Parathyroid adenoma (tissue), 2 donors: Measurements from ENCODE around the gene SEC14L3.

ENCODE experiments used
- H2AFZ ChIP-seq: fragments of 300-600 bp; sonication (generic); one replicate; pipeline ENCODE4 v1.7.0; 2017; ENCODE audit warnings: antibody characterized with exemption, mild to moderate bottlenecking
- H3K27ac ChIP-seq: fragments of 300-600 bp; sonication (generic); one replicate; pipeline ENCODE4 v1.7.0; 2017
- H3K27me3 ChIP-seq: fragments of 300-600 bp; sonication (generic); one replicate; pipeline ENCODE4 v1.7.0; 2017; ENCODE audit warnings: low read length; ENCODE audit not compliant: control insufficient read depth, insufficient read depth
- H3K36me3 ChIP-seq: fragments of 300-600 bp; sonication (generic); one replicate; pipeline ENCODE4 v1.7.0; 2017; ENCODE audit warnings: low read length; ENCODE audit not compliant: control insufficient read depth, insufficient read depth
- H3K4me1 ChIP-seq: fragments of 300-600 bp; sonication (generic); one replicate; pipeline ENCODE4 v1.7.0; 2017; ENCODE audit warnings: control low read depth
- H3K4me2 ChIP-seq: fragments of 300-600 bp; sonication (generic); one replicate; pipeline ENCODE4 v1.7.0; 2017; ENCODE audit warnings: low read length
- H3K4me3 ChIP-seq: fragments of 300-600 bp; sonication (generic); one replicate; pipeline ENCODE4 v1.7.0; 2017; ENCODE audit warnings: low read depth, low read length
- H3K79me2 ChIP-seq: fragments of 300-600 bp; sonication (generic); one replicate; pipeline ENCODE4 v1.7.0; 2017; ENCODE audit warnings: control low read depth
- H3K9ac ChIP-seq: fragments of 300-600 bp; sonication (generic); one replicate; pipeline ENCODE4 v1.7.0; 2017; ENCODE audit warnings: mild to moderate bottlenecking
- H3K9me3 ChIP-seq: fragments of 300-600 bp; sonication (generic); one replicate; pipeline ENCODE4 v1.7.0; 2017; ENCODE audit warnings: low read length; ENCODE audit not compliant: control insufficient read depth
- TF ChIP-seq, protein P1 (sequence below): fragments of 300-600 bp; sonication (generic); IDR thresholded peaks from one replicate; pipeline ENCODE4 v1.7.0; 2017; ENCODE audit warnings: antibody characterized with exemption, mild to moderate bottlenecking
- donor health status: primary hyperparathyroidism.

SEC14L3 gene

DNA sequence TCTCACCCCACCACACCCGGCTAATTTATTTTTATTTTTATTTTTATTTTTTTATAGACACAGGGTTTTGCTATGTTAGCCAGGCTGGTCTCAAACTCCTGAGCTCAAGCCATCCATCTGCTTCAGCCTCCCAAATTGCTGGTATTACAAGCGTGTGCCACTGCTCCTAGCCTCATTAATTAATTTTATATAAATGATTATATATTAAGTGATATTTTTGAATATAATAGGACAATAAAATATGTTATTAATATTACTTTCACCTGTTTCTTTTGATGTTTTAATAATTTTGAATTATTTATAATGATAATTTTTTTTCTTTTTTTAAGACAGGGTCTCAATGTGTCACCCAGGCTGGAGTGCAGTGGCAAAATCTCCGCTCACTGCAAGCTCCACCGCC, 35.9 kb upstream of the SEC14L3 start:
- TF ChIP-seq, protein P1, sequence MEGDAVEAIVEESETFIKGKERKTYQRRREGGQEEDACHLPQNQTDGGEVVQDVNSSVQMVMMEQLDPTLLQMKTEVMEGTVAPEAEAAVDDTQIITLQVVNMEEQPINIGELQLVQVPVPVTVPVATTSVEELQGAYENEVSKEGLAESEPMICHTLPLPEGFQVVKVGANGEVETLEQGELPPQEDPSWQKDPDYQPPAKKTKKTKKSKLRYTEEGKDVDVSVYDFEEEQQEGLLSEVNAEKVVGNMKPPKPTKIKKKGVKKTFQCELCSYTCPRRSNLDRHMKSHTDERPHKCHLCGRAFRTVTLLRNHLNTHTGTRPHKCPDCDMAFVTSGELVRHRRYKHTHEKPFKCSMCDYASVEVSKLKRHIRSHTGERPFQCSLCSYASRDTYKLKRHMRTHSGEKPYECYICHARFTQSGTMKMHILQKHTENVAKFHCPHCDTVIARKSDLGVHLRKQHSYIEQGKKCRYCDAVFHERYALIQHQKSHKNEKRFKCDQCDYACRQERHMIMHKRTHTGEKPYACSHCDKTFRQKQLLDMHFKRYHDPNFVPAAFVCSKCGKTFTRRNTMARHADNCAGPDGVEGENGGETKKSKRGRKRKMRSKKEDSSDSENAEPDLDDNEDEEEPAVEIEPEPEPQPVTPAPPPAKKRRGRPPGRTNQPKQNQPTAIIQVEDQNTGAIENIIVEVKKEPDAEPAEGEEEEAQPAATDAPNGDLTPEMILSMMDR: no peak
- Histone ChIP-seq H3K79me2 (no peaks in the 10 kb centered on the region), H3K9ac (no peak overlapping the region), H3K4me1 (no peaks in the 10 kb centered on the region), H3K4me3 (no peak overlapping the region), H3K27ac (no peak overlapping the region), H3K9me3 (no peaks in the 10 kb centered on the region), H3K36me3 (no peaks in the 10 kb centered on the region), H3K4me2 (no peak overlapping the region), H3K27me3 (no peaks in the 10 kb centered on the region), H2AFZ (no peak overlapping the region)

DNA sequence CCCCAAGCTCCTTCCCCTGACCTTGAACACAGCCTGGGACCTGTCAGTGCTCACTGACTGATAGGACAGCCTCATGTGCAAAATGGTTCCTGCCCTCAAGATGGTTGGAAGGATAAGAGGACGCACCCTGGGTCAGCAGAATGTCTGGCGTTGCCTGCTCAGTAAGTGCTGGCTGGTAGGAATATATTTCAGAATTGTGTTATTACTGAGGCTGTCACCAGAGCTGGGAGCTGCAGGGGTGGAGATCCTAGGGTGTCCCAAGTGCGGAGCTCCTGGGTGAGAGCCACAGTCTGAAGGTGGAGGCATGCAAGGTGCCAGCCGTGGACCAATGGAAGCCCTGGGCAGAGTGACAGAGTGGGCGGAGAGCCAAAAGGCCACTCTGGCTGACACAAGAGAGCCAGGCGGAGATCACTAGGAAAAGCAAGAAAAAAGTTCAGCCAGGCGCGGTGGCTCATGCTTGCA, 34.7 kb upstream of the SEC14L3 start:
- no peaks in the 10 kb centered on the region for H3K27me3 ChIP-seq
- peak overlapping the region; percentile 36 for H3K27ac ChIP-seq
- no peak overlapping the region for H3K9ac ChIP-seq
- no peak overlapping the region for H3K4me3 ChIP-seq
- TF ChIP-seq, protein P1: no peak
- peak overlapping the region; percentile 58 for H2AFZ ChIP-seq
- H3K79me2 ChIP-seq: no peaks in the 10 kb centered on the region
- H3K9me3 ChIP-seq: no peaks in the 10 kb centered on the region
- peak overlapping the region; percentile 21 for H3K4me2 ChIP-seq
- no peaks in the 10 kb centered on the region for H3K4me1 ChIP-seq
- H3K36me3 ChIP-seq: no peaks in the 10 kb centered on the region

DNA sequence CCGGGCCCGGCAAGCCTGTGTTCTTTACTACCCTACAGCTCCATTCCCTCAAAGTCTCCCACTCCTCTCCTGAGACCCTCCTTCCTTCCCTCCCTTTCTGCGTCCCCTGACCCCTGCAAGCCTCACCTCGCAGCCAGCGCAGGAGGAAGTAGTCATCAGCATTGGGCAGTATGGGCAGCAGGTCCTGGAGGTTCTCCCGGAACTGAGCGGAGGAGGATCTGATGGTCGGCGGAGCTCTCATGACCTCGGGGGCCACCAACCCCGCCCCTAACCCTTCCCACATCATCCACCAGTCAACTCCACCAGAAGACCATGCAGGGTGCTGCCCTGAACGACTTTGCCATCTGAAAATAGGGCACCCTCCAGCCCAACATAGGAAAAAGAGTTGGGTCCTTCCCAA, 31.7 kb upstream of the SEC14L3 start:
- Histone ChIP-seq H3K4me3 (no peak overlapping the region), H3K9ac (no peak overlapping the region), H3K4me2 (no peak overlapping the region), H2AFZ (no peak overlapping the region), H3K79me2 (no peaks in the 10 kb centered on the region), H3K36me3 (no peaks in the 10 kb centered on the region), H3K27me3 (no peaks in the 10 kb centered on the region), H3K27ac (no peak overlapping the region), H3K4me1 (no peaks in the 10 kb centered on the region), H3K9me3 (no peaks in the 10 kb centered on the region)
- TF ChIP-seq, protein P1: no peak

DNA sequence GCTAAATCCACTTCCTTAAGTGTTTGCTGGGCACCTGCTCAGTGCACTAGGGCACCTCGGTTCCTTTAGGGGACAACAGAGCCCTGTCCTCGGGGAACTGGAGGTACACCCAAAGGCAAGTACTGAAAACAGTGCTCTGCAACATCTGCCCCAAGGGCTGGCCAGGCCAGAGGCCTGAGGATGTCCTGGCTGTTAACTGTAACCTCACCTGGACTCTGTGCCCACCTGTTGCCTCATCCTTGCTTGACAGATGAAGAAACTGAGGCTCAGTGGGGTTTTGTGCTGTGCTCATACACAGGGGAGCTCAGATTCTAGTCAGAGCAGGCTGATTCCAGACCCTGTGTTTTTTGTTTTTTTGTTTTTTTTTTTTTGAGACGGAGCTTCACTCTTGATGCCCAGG, 31.1 kb upstream of the SEC14L3 start:
- no peaks in the 10 kb centered on the region for H3K4me1 ChIP-seq
- H3K36me3 ChIP-seq: no peaks in the 10 kb centered on the region
- no peaks in the 10 kb centered on the region for H3K27me3 ChIP-seq
- no peak overlapping the region for H3K27ac ChIP-seq
- H3K4me3 ChIP-seq: no peak overlapping the region
- H2AFZ ChIP-seq: no peak overlapping the region
- no peak overlapping the region for H3K9ac ChIP-seq
- H3K79me2 ChIP-seq: no peaks in the 10 kb centered on the region
- TF ChIP-seq, protein P1: no peak
- H3K9me3 ChIP-seq: no peaks in the 10 kb centered on the region
- H3K4me2 ChIP-seq: no peak overlapping the region

DNA sequence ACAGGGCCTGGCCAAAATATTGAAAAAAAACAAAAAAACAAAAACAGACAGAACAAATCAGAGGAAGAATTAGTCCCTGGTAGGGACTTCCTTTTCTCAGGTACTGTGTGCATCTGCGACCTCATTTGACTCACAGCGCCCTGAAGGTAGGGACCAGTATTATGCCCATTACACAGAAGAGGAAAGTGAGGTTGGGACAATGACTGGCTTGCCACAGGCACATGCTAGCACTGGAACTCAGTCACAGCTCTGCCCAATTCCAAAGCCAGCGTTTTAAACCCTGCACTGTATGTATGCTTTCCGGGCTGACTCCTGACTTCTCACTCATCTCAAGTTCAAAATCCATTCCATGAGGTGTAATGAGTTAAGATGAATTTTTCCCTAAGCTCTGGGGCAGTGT, 30.3 kb upstream of the SEC14L3 start:
- Histone ChIP-seq H3K4me2 (no peak overlapping the region), H3K27ac (no peak overlapping the region), H2AFZ (no peak overlapping the region), H3K36me3 (no peaks in the 10 kb centered on the region), H3K4me1 (no peaks in the 10 kb centered on the region), H3K27me3 (no peaks in the 10 kb centered on the region), H3K9me3 (no peaks in the 10 kb centered on the region), H3K79me2 (no peaks in the 10 kb centered on the region), H3K4me3 (no peak overlapping the region), H3K9ac (no peak overlapping the region)
- TF ChIP-seq, protein P1: no peak
